Mesothelial cell of epicardium (in vitro differentiated cells): ENCODE results near the gene SPTBN1. TPM values are rescaled to one million over a fixed set of nuclear protein-coding genes. Genes with fewer than 3 reads are reported as not detected.
A peak's percentile ranks its signal among the peaks of the same experiment; 100 is the strongest.

Experiments used
- DNase-seq, 2 experiments: peaks; one replicate each; pipeline ENCODE4 v3.0.0; 2021; ENCODE audit warnings: low spot score in 2 of 2; ENCODE audit not compliant: unreplicated experiment in 2 of 2
- H3K27ac Mint-ChIP-seq: 2 replicates; pipeline ENCODE4 v1.8.0; 2021; ENCODE audit warnings: mixed read lengths
- H3K27me3 Mint-ChIP-seq: 2 replicates; pipeline ENCODE4 v1.8.0; 2021; ENCODE audit warnings: low read depth, mixed read lengths
- H3K36me3 Mint-ChIP-seq: 2 replicates; pipeline ENCODE4 v1.8.0; 2021; ENCODE audit warnings: mixed read lengths
- H3K4me1 Mint-ChIP-seq: 2 replicates; pipeline ENCODE4 v1.8.0; 2021; ENCODE audit warnings: mixed read lengths
- H3K4me3 Mint-ChIP-seq: 2 replicates; pipeline ENCODE4 v1.8.0; 2021; ENCODE audit warnings: mild to moderate bottlenecking, moderate library complexity, mixed read lengths
- H3K9me3 Mint-ChIP-seq: 2 replicates; pipeline ENCODE4 v1.8.0; 2021; ENCODE audit warnings: mixed read lengths
- CTCF ChIP-seq: fragments of 200-600 bp; sonication (generic); IDR thresholded peaks from one replicate; pipeline ENCODE4 v1.5.0; 2021; ENCODE audit warnings: antibody characterized with exemption; ENCODE audit not compliant: unreplicated experiment
- total RNA-seq: library from RNA; stranded (reverse); gene quantifications from 3 replicates; pipeline ENCODE4 v1.2.1, GENCODE V29; 2021

SPTBN1 gene
- total RNA-seq, 1 donor from 2014 or later, result 281 TPM

- no peak for TF ChIP-seq CTCF
- Mint-ChIP-seq H3K4me3 (no peak overlapping the region), H3K27me3 (no peaks in the 10 kb centered on the region), H3K9me3 (no peaks in the 10 kb centered on the region), H3K4me1 (peaks cover 77% of the 10 kb centered on the region), H3K36me3 (no peaks in the 10 kb centered on the region), H3K27ac (no peak overlapping the region)
- no peak for DNase-seq
Measured at GRCh38 chr2:54585136-54585733, 129.1 kb downstream of the SPTBN1 start.

DNA sequence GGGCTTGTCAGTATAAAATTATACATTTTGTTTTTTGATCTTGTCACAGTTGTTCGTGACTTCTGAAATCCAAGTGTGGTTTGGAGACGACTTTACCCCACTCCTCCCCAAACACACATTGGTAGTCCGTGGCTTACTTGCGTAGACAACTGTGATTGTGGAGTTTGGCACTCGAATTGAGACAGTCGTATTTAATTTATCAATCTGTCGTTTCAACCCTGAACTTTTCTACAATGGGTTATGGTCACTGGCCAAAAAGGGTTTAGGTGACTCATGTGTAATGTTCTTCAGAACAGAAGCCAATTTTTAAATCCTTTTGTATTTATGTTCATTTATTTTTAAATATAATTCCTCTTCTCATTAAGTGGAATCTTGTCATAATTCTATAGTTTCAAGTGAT is 129.9 kb downstream of the SPTBN1 start:
- TF ChIP-seq CTCF, result no peak
- H3K27ac Mint-ChIP-seq, result no peak overlapping the region
- no peak for DNase-seq
- peaks cover 79% of the 10 kb centered on the region for H3K4me1 Mint-ChIP-seq
- no peak overlapping the region for H3K4me3 Mint-ChIP-seq
- H3K36me3 Mint-ChIP-seq, result no peaks in the 10 kb centered on the region
- no peaks in the 10 kb centered on the region for H3K9me3 Mint-ChIP-seq
- no peaks in the 10 kb centered on the region for H3K27me3 Mint-ChIP-seq

- H3K27me3 Mint-ChIP-seq, result no peaks in the 10 kb centered on the region
Measured at GRCh38 chr2:54586494-54586893, 130.4 kb downstream of the SPTBN1 start.

DNA sequence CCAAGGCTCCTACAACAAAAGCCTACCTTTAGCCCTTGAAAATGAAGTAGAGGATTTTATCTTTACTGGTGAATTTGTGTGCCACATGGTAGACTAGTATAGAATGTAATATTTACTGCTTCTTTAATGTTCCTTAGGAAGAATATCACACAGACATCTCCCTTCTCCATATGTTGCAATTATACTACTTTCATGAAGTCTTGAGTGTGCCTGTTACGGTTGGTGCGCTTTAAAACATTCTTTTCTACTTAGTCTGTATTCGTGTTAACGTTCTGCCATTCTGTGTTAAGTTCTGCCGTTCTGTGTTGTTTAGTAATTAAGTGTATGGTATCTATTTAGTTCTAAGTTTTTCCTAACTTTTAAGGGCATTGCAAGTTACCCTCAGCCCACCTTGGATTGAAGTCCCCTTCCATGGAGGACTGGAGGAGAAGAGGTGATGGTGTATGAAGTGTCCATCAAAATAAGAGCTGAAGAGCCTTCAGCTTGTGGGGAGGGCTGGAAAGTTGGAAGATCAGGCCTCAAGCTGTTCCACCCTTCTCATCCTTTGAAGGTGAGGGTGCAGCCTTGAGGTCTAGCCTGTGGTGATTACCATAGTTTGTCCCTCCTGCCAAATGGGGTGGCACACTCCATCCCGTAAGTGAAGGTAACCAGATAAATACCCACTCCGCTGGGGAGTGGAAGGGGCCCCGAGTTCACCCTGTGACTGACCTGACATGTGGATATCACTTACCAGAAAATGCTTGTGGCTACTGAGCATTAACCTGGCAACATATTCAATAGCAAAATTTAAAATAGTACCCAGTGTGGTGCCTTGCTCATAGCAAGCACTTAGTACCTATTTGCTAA is 131.3 kb downstream of the SPTBN1 start:
- Mint-ChIP-seq H3K27me3 (no peaks in the 10 kb centered on the region), H3K36me3 (no peaks in the 10 kb centered on the region), H3K27ac (peak overlapping the region; percentile 68), H3K4me1 (peaks cover 69% of the 10 kb centered on the region), H3K4me3 (no peak overlapping the region), H3K9me3 (no peaks in the 10 kb centered on the region)
- DNase-seq, result no peak
- no peak for TF ChIP-seq CTCF

More at GRCh38 chr2:54586494-54586893, 130.4 kb downstream of the SPTBN1 start:
- Mint-ChIP-seq H3K4me3 (no peak overlapping the region), H3K36me3 (no peaks in the 10 kb centered on the region), H3K9me3 (no peaks in the 10 kb centered on the region), H3K27ac (peak overlapping the region; percentile 65), H3K4me1 (peaks cover 77% of the 10 kb centered on the region)
- DNase-seq, result no peak
- TF ChIP-seq CTCF, result no peak

DNA sequence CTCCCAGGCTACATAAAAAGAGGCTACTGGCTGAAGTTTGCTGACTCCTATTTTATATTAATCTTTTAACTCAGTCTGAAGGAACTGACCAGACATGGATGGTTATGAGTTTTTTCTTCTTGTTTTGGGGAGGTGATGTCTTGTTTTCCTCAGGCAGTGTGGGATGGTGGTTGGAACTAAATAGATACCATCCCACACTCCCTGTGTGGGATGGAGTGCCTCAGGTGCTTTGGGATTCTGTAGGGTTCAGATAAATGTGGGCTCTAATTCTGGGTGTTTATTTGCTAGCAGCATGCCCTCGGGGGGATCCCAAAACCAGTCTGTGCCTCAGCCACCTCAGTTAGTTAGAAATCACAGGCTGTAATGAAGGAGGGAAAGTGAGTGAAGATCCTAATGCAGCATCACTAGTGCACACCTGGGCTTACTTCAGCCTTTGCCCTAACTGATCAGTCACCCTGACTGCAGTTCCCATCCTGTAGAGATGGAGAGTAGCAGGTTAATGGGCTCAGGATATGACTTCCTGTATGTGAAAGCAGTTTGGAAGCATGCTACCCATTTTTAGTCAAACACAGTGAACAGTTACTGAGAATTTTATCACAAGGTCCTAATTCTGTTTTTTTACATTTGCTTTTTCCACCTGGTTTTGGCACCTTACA is 132.2 kb downstream of the SPTBN1 start:
- Mint-ChIP-seq H3K36me3 (no peaks in the 10 kb centered on the region), H3K9me3 (no peaks in the 10 kb centered on the region), H3K4me1 (peaks cover 65% of the 10 kb centered on the region), H3K4me3 (no peak overlapping the region), H3K27me3 (no peaks in the 10 kb centered on the region), H3K27ac (no peak overlapping the region)
- TF ChIP-seq CTCF, result no peak
- DNase-seq, result no peak
